ENCODE data around the gene HRCT1.

Gene HRCT1

DNA sequence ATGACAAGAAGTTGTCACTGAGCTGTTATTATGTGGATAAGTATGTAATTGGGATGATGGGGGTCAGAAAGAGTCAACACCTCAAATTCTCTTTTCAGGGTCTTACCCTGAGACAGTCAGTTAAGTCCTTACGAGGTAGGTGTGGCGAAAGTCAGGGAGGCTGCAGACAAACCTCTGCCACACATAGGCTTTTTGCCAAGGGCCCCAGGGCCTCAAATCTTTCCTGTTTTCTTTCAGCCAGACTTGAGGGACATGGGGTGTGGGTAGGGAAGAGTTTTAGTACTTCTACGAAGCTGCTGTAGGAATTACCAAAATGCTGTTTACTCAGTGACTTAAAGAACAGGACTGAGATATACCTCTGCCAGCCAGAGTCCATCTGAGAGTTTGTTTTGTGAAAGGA is 38.2 kb downstream of the HRCT1 start:
- DNase-seq (ENCODE audit: low read depth in 1 of 2, low spot score in 1 of 2), result no peak
- in situ Hi-C loops (cut with HindIII; ENCODE audit: low pct_unique_long_range_greater_than_20kb, low sequenced_read_pairs), result no loop called here
- no peak for TF ChIP-seq JUND (IDR thresholded peaks at IDR 0.05; ENCODE audit: low read depth)

DNA sequence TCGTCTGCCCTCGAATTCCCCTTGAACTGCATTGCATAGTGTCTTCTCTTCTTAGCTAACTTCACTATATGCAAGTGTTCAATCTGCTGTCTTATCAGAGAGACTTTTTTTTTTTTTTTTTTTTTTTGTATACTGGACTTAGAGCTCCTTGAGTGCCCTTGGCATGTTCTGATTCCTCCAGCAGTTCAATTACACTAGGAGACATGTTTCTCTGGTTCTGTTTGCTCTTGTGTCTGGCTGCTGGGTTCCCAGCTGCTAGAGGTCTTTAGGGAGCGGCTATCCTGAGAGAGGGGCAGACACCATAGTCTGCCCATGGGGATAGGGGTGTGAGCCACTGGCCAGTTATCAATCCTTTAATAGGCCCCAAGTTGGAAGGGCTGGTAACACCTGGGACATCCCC is 38.8 kb downstream of the HRCT1 start:
- no peak for TF ChIP-seq JUND (IDR thresholded peaks at IDR 0.05; ENCODE audit: low read depth)
- DNase-seq (ENCODE audit: low read depth in 1 of 2, low spot score in 1 of 2), result no peak
- in situ Hi-C loops (cut with HindIII; ENCODE audit: low pct_unique_long_range_greater_than_20kb, low sequenced_read_pairs), result no loop called here

DNA sequence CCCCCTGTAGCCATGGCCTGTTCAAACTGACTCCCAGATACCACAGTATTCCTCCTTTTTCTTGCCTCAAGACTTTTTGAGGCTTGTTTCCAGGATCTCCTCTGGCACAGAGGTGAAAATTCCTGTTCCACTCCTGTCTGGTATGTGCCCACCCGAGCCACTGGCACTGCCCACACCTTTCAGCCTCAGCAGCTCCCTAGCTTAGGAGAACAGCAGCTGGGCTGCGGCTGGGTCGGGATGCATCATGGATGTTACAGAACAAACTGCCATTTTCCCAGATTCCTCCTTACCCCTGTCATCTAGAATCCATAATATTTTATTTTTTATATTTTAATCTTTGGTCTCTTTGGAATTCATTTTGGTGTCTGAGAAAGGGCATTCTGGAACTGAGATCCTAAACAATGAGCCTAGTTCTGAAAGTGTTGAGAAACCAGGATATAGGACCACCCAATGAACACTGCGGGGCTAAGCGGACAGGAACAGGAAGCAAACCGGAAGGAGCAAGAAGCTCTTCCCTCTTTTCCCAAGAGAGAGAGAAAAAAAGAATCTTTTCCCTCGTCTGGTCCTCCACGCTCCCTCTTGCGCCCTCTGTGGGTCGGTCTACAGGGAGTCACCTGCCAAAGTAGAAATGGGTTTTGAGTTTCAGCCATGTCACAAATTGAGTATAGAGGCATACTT is 39.5 kb downstream of the HRCT1 start:
- DNase-seq (ENCODE audit: low read depth in 1 of 2, low spot score in 1 of 2), result peak in 1 of 2 experiments; percentile 80
- no peak for TF ChIP-seq JUND (IDR thresholded peaks at IDR 0.05; ENCODE audit: low read depth)
- in situ Hi-C loops (cut with HindIII; ENCODE audit: low pct_unique_long_range_greater_than_20kb, low sequenced_read_pairs), result no loop called here

DNA sequence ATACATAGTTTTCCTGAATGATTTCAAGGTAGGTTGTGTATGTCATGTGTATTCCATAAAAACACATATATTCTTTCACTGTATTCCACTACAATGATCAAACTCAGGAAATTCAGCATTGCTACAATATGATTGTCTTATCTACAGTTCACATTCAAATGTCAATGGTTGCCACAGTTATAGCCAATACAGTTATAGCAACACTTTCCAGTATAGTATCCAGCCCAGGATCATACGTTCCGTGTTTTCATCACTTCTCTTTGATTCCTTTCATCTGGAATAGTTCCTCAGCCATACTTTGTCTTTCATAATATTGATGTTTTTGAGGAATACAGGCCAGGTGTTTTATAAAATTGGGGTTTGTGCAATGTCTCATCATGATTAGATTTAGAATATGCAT is 42.4 kb downstream of the HRCT1 start:
- no peak for DNase-seq (ENCODE audit: low read depth in 1 of 2, low spot score in 1 of 2)
- in situ Hi-C loops (cut with HindIII; ENCODE audit: low pct_unique_long_range_greater_than_20kb, low sequenced_read_pairs), result no loop called here
- no peak for TF ChIP-seq JUND (IDR thresholded peaks at IDR 0.05; ENCODE audit: low read depth)

DNA sequence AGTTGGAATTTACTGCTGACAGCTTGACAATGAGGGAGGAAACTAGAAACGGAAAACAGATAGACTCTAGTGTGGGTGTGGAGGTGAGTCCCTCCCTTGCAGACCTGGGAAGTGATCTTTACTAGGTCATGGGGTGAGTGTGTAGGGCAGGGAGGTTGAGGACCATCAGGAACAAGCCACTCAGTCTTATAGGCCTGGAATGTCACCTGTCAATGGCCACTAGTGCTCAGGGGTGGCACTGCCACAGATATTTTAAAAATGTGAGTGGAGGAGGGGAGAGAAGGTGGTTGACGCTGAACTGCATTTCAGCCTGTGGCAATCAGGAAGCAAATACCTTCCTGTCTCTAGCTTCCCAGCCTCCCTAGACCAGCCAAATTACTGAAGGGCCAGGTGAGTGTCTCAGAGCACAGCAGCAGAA is 42.9 kb downstream of the HRCT1 start:
- DNase-seq (ENCODE audit: low read depth in 1 of 2, low spot score in 1 of 2), result peak in 1 of 2 experiments; percentile 82
- in situ Hi-C loops (cut with HindIII; ENCODE audit: low pct_unique_long_range_greater_than_20kb, low sequenced_read_pairs), result no loop called here
- no peak for TF ChIP-seq JUND (IDR thresholded peaks at IDR 0.05; ENCODE audit: low read depth)

DNA sequence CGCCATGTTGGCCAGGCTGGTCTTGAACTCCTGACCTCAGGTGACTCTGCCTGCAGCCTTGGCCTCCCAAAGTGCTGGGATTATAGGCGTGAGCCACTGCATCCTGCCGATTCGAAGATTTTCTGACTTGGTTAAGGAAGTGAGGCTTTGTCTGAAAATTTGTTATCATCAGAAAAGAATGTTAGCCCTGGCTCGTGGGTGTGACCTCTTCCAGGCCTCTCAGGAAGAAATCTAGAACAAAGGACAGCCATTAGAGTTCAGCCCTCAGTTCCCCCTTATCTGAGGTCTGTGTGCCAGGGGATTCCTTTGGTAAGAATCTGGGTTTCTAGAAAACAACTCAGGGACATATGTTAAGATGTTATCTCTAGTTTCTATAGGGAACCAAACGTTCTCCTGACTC is 45.7 kb downstream of the HRCT1 start:
- in situ Hi-C loops (cut with HindIII; ENCODE audit: low pct_unique_long_range_greater_than_20kb, low sequenced_read_pairs), result no loop called here
- no peak for DNase-seq (ENCODE audit: low read depth in 1 of 2, low spot score in 1 of 2)
- TF ChIP-seq JUND (IDR thresholded peaks at IDR 0.05; ENCODE audit: low read depth), result no peak

DNA sequence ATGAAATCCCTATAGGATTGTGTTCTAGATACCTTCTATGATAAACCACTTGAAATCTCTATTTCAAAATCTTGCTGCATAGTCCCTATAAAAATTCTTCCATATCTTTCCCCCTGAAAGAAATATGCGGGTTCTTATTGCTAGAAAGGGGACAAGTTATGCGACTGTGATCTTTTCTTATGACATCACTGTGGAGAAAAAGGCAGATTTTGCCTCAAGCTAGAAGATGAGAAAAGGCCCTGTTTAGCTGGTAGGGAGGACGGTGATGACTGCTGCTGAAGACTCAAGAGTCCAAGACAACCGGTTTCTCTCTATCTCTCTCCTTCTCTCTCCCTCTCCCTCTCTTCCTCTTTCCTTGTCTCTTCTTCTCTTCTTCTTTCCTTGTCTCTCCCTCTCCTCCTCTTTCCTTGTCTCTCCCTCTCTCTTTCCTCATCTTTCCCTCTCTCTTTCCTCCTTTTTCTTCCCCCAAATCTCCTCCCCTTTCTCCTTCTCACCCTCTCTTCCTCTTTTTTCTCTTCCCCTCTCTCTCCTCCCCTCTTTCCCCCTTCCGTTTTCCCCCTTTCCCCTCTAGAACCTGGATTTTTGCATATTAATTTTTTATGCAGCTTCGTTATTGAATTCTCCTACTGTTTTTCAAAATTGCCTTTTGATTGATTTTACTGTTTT is 46.7 kb downstream of the HRCT1 start:
- in situ Hi-C loops (cut with HindIII; ENCODE audit: low pct_unique_long_range_greater_than_20kb, low sequenced_read_pairs), result no loop called here
- TF ChIP-seq JUND (IDR thresholded peaks at IDR 0.05; ENCODE audit: low read depth), result no peak
- no peak for DNase-seq (ENCODE audit: low read depth in 1 of 2, low spot score in 1 of 2)

DNA sequence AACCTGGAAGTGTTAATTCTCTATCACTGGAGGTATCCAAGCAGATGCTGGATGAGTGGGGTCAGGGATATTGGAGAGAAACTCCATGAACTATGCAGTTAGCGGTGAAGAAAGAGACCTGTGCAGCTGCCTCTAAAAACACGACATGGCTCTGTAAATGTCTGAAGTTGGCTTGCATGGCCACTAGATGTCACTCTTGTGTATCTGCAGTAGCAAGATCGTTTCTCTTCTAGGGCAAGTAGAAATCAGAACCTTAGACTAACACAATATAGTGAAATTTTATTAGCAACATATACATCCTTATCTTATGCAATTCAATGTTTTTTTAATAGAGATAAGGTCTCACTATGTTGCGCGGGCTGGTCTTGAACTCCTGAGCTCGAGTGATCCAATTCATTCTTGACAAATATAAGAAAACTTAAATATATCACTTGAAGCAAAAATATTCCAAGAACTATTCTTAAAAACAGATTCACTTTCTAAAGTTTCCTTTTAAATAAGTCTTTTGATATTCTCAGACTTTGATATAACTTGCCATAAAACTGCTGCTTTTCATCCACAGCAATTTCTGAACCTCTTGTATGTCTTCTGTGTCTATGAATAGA is 49.0 kb downstream of the HRCT1 start:
- in situ Hi-C loops (cut with HindIII; ENCODE audit: low pct_unique_long_range_greater_than_20kb, low sequenced_read_pairs), result no loop called here
- TF ChIP-seq JUND (IDR thresholded peaks at IDR 0.05; ENCODE audit: low read depth), result no peak
- peak; percentile 18 to 71 for DNase-seq (ENCODE audit: low read depth in 1 of 2, low spot score in 1 of 2)

DNA sequence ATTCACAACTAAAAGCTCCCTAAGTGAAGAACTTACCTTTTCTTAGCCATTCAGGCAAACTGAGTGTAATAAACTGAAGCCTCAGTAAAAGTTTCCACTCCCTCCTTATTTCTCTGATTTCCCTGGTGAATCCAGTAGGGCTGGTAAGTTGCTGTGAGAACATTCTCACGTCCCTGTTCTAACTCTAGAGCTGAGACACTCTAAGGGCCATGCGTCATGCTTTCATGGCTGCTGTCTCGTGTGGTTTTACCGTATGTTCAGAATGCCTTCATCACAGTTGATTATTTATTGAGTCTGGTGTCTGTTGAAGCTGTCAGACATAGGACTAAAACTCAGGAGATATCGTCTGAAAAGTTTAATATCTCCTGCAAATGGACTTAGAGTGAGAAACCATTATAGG is 50.6 kb downstream of the HRCT1 start:
- in situ Hi-C loops (cut with HindIII; ENCODE audit: low pct_unique_long_range_greater_than_20kb, low sequenced_read_pairs), result no loop called here
- DNase-seq (ENCODE audit: low read depth in 1 of 2, low spot score in 1 of 2), result no peak
- no peak for TF ChIP-seq JUND (IDR thresholded peaks at IDR 0.05; ENCODE audit: low read depth)
